H9 (cell line): ENCODE results near the gene SEPTIN5. TPM values are rescaled to one million over a fixed set of nuclear protein-coding genes. Genes with fewer than 3 reads are reported as not detected.

Source experiments
- DNase-seq: peaks from one replicate; pipeline ENCODE4 v3.0.0-alpha.2; 2017
- H2AFZ ChIP-seq: one replicate; pipeline ENCODE4 v1.6.1; 2013; ENCODE audit warnings: mild to moderate bottlenecking, low read length, control low read depth, moderate library complexity
- H2AK5ac ChIP-seq: 2 replicates; pipeline ENCODE4 v1.6.1; 2013; ENCODE audit warnings: low read length, control low read depth, mixed read lengths; ENCODE audit not compliant: insufficient read length
- H2BK120ac ChIP-seq: one replicate; pipeline ENCODE4 v1.6.1; 2013; ENCODE audit warnings: low read depth, mild to moderate bottlenecking, low read length, control low read depth, inconsistent platforms; ENCODE audit not compliant: poor library complexity, severe bottlenecking
- H2BK12ac ChIP-seq: 2 replicates; pipeline ENCODE4 v1.6.1; 2013; ENCODE audit warnings: low read length, control low read depth, mixed read lengths, low read depth; ENCODE audit not compliant: insufficient read length
- H2BK15ac ChIP-seq: 2 replicates; pipeline ENCODE4 v1.6.1; 2013; ENCODE audit warnings: low read depth, low read length, control low read depth
- H2BK20ac ChIP-seq: one replicate; pipeline ENCODE4 v1.6.1; 2013; ENCODE audit warnings: low read depth, mild to moderate bottlenecking, low read length, control low read depth, inconsistent platforms; ENCODE audit not compliant: poor library complexity, severe bottlenecking
- H2BK5ac ChIP-seq: 2 replicates; pipeline ENCODE4 v1.6.1; 2013; ENCODE audit warnings: low read length, control low read depth, mixed read lengths; ENCODE audit not compliant: insufficient read length
- H3K14ac ChIP-seq: 2 replicates; pipeline ENCODE4 v1.6.1; 2013; ENCODE audit warnings: low read length, control low read depth; ENCODE audit not compliant: insufficient read depth
- H3K18ac ChIP-seq: 2 replicates; pipeline ENCODE4 v1.6.1; 2013; ENCODE audit warnings: low read depth, mild to moderate bottlenecking, mixed read lengths, low read length, control low read depth; ENCODE audit not compliant: insufficient read length
- H3K23ac ChIP-seq: 2 replicates; pipeline ENCODE4 v1.6.1; 2013; ENCODE audit warnings: low read length, control low read depth, mixed read lengths, low read depth; ENCODE audit not compliant: insufficient read length
- H3K23me2 ChIP-seq: 2 replicates; pipeline ENCODE4 v1.6.1; 2013; ENCODE audit warnings: low read depth, mild to moderate bottlenecking, mixed read lengths, low read length, control low read depth; ENCODE audit not compliant: insufficient read length, poor library complexity, severe bottlenecking
- H3K27ac ChIP-seq: 2 replicates; pipeline ENCODE4 v1.5.1; 2013; ENCODE audit warnings: low read length, control low read depth, mixed read lengths, low read depth; ENCODE audit not compliant: insufficient read length
- H3K27me3 ChIP-seq: 2 replicates; pipeline ENCODE4 v1.6.1; 2013; ENCODE audit warnings: low read length, control low read depth, inconsistent platforms; ENCODE audit not compliant: insufficient read depth
- H3K4ac ChIP-seq: 2 replicates; pipeline ENCODE4 v1.6.1; 2013; ENCODE audit warnings: low read depth, mild to moderate bottlenecking, control low read depth, inconsistent platforms, low read length, moderate library complexity
- H3K4me1 ChIP-seq: 2 replicates; pipeline ENCODE4 v1.6.1; 2013; ENCODE audit warnings: low read length, control low read depth, inconsistent platforms; ENCODE audit not compliant: insufficient read depth
- H3K4me2 ChIP-seq: 2 replicates; pipeline ENCODE4 v1.6.1; 2013; ENCODE audit warnings: low read length, control low read depth, mixed read lengths; ENCODE audit not compliant: insufficient read length, insufficient read depth
- H3K56ac ChIP-seq: 2 replicates; pipeline ENCODE4 v1.6.1; 2013; ENCODE audit warnings: low read depth, mild to moderate bottlenecking, mixed read lengths, low read length, control low read depth; ENCODE audit not compliant: insufficient read length
- H3K79me1 ChIP-seq: 2 replicates; pipeline ENCODE4 v1.6.1; 2013; ENCODE audit warnings: low read depth, mild to moderate bottlenecking, moderate library complexity, low read length, control low read depth, inconsistent platforms; ENCODE audit not compliant: insufficient read depth, poor library complexity, severe bottlenecking
- H3K79me2 ChIP-seq: 2 replicates; pipeline ENCODE4 v1.6.1; 2013; ENCODE audit warnings: low read length, control low read depth, inconsistent platforms; ENCODE audit not compliant: insufficient read depth
- H3K9ac ChIP-seq: 2 replicates; pipeline ENCODE4 v1.6.1; 2013; ENCODE audit warnings: low read length, control low read depth, mixed read lengths; ENCODE audit not compliant: insufficient read length; ENCODE audit errors: extremely low read depth
- H3K9me3 ChIP-seq: one replicate; pipeline ENCODE4 v1.6.1; 2013; ENCODE audit warnings: low read depth, low read length, inconsistent platforms; ENCODE audit not compliant: control insufficient read depth
- H3T11ph ChIP-seq: one replicate; pipeline ENCODE4 v1.6.1; 2013; ENCODE audit warnings: mild to moderate bottlenecking, low read length, control low read depth, inconsistent platforms
- H4K20me1 ChIP-seq: one replicate; pipeline ENCODE4 v1.6.1; 2013; ENCODE audit not compliant: control insufficient read depth, insufficient read length, insufficient read depth
- H4K5ac ChIP-seq: 2 replicates; pipeline ENCODE4 v1.6.1; 2013; ENCODE audit warnings: low read depth, mild to moderate bottlenecking, mixed read lengths, low read length, control low read depth; ENCODE audit not compliant: insufficient read length
- H4K8ac ChIP-seq: replicated peaks from 2 replicates; pipeline ENCODE4 v1.6.1; 2013; ENCODE audit warnings: low read length, control low read depth, mixed read lengths, low read depth; ENCODE audit not compliant: insufficient read length
- H4K91ac ChIP-seq: 2 replicates; pipeline ENCODE4 v1.6.1; 2013; ENCODE audit warnings: low read depth, mild to moderate bottlenecking, moderate library complexity, mixed read lengths, low read length, control low read depth; ENCODE audit not compliant: insufficient read length
- H3K27ac Mint-ChIP-seq, 3 experiments: 2 replicates in 2 of 3; 3 replicates in 1 of 3; pipeline ENCODE4 v1.8.0; 2020 to 2021; ENCODE audit warnings: mixed read lengths in 3 of 3, mild to moderate bottlenecking in 1 of 3, moderate library complexity in 1 of 3
- H3K27me3 Mint-ChIP-seq: 2 replicates; pipeline ENCODE4 v1.8.0; 2021; ENCODE audit warnings: low read depth, mild to moderate bottlenecking, moderate library complexity, mixed read lengths
- H3K36me3 Mint-ChIP-seq, 3 experiments: 2 replicates in 2 of 3; 3 replicates in 1 of 3; pipeline ENCODE4 v1.8.0; 2020 to 2021; ENCODE audit warnings: low read depth in 3 of 3, mixed read lengths in 3 of 3; ENCODE audit not compliant: insufficient read depth in 1 of 3
- H3K4me1 Mint-ChIP-seq, 2 experiments: 2 replicates each; pipeline ENCODE4 v1.8.0; 2020; ENCODE audit warnings: mixed read lengths in 2 of 2
- H3K4me3 Mint-ChIP-seq, 2 experiments: 2 replicates in 1 of 2; 3 replicates in 1 of 2; pipeline ENCODE4 v1.8.0; 2020 to 2021; ENCODE audit warnings: mild to moderate bottlenecking in 2 of 2, mixed read lengths in 2 of 2, moderate library complexity in 1 of 2
- H3K9me3 Mint-ChIP-seq, 2 experiments: 2 replicates in 1 of 2; 3 replicates in 1 of 2; pipeline ENCODE4 v1.8.0; 2020; ENCODE audit warnings: mild to moderate bottlenecking in 2 of 2, mixed read lengths in 2 of 2, moderate library complexity in 1 of 2
- CTCF ChIP-seq: fragments of 200-600 bp; sonication (generic); conservative IDR thresholded peaks from 3 replicates; pipeline ENCODE4 v1.8.0; 2021; ENCODE audit warnings: antibody characterized with exemption, mild to moderate bottlenecking
- WGBS: extraction: QIAGEN DNeasy Blood & Tissue Kit; methylation state at CpG from one replicate; pipeline ENCODE4 v1.1.7; 2013; ENCODE audit warnings: missing lambda C conversion rate, low lambda C conversion rate, mixed read lengths; ENCODE audit not compliant: insufficient read length; ENCODE audit errors: extremely low coverage; 5-methylcytosine and 5-hydroxymethylcytosine counted together
- total RNA-seq: library from RNA; stranded (reverse); gene quantifications from 2 replicates; pipeline ENCODE4 v1.2.1, GENCODE V29; 2021

SEPTIN5 gene
- total RNA-seq, 1 experiment from 2014 or later = 17.8 TPM

GRCh38 chr22:19687561-19688300, 26.6 kb upstream of the SEPTIN5 start:
- Histone ChIP-seq H3K79me2 (no peaks in the 10 kb centered on the region), H3K9ac (no peak overlapping the region), H3K4me2 (no peak overlapping the region), H3K27ac (no peak overlapping the region), H4K8ac (no peak overlapping the region), H3K27me3 (no peaks in the 10 kb centered on the region), H3K18ac (no peak overlapping the region), H4K5ac (no peak overlapping the region), H2AFZ (no peak overlapping the region), H3K4me1 (peaks cover 6% of the 10 kb centered on the region; the same call in 1 of the 2 replicates), H2BK20ac (no peak overlapping the region), H2AK5ac (no peak overlapping the region), H2BK12ac (no peak overlapping the region), H3K79me1 (no peaks in the 10 kb centered on the region), H3K9me3 (no peaks in the 10 kb centered on the region), H3K23me2 (no peaks in the 10 kb centered on the region), H3K14ac (no peak overlapping the region; the same call in 1 of the 2 replicates), H3K23ac (no peak overlapping the region), H4K91ac (no peak overlapping the region), H3K4ac (no peak overlapping the region), H2BK5ac (no peak overlapping the region), H2BK120ac (no peak overlapping the region), H2BK15ac (no peak overlapping the region), H4K20me1 (no peaks in the 10 kb centered on the region), H3T11ph (no peak overlapping the region), H3K56ac (no peak overlapping the region)
- Mint-ChIP-seq H3K27me3 (peaks cover 9% of the 10 kb centered on the region), H3K9me3 (peaks cover 6 to 7% of the 10 kb centered on the region in 2 experiments; a peak in 2 of 5 replicates), H3K27ac (no peak overlapping the region), H3K36me3 (no peaks in the 10 kb centered on the region; a peak in 1 of 7 replicates), H3K4me3 (no peak overlapping the region), H3K4me1 (peaks cover 18 to 20% of the 10 kb centered on the region in 2 experiments)
- TF ChIP-seq CTCF = no peak
- no CpG with 5 or more reads among the region's 22 CpGs for WGBS
- DNase-seq = no peak
